22Rv1 (cell line): Measurements from ENCODE around the gene BAX.
A peak's percentile ranks its signal among the peaks of the same experiment; 100 is the strongest.

Experiments
- H3K27ac ChIP-seq: fragments of 450-650 bp; 2 replicates; pipeline ENCODE4 v1.5.1; 2017
- CTCF ChIP-seq: fragments of 450-650 bp; IDR thresholded peaks from 2 replicates; pipeline ENCODE4 v1.5.1; 2017; ENCODE audit warnings: mild to moderate bottlenecking
- ZFX ChIP-seq: fragments of 450-650 bp; IDR thresholded peaks from 2 replicates; pipeline ENCODE4 v1.6.1; 2017; ENCODE audit warnings: antibody characterized with exemption, borderline replicate concordance

Gene BAX

GRCh38 chr19:48963371-48964204 is 8.9 kb downstream of the BAX start:
- no peak for TF ChIP-seq CTCF
- TF ChIP-seq ZFX, result no peak
- H3K27ac ChIP-seq, result peak overlapping the region; percentile 83

- peak overlapping the region; percentile 83 for H3K27ac ChIP-seq
- TF ChIP-seq CTCF (no peak), ZFX (no peak)
Observed at GRCh38 chr19:48964205-48965039, 9.7 kb downstream of the BAX start.

DNA sequence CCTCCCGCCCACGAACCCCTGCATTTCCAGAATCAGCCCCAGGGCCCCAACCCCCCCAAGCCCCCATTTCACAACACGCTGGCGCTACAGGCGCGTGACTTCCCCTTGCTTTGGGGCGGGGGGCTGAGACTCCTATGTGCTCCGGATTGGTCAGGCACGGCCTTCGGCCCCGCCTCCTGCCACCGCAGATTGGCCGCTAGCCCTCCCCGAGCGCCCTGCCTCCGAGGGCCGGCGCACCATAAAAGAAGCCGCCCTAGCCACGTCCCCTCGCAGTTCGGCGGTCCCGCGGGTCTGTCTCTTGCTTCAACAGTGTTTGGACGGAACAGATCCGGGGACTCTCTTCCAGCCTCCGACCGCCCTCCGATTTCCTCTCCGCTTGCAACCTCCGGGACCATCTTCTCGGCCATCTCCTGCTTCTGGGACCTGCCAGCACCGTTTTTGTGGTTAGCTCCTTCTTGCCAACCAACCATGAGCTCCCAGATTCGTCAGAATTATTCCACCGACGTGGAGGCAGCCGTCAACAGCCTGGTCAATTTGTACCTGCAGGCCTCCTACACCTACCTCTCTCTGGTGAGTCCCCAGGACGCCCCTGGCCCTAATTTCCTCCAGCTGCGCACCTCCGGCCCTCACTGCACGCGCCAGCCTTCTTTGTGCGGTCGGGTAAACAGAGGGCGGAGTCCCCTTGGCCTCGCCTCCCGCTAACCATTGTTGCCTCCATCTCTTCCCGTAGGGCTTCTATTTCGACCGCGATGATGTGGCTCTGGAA is 10.5 kb downstream of the BAX start, which contains the start of gene FTL:
TSS of gene FTL (plus strand) at position 270 of the 766 bp plus-strand sequence. CDS start at position 469, 199 bp downstream.
- H3K27ac ChIP-seq, result peak within 1 kb of the TSS; percentile 83
- TF ChIP-seq CTCF (no peak), ZFX (no peak)

DNA sequence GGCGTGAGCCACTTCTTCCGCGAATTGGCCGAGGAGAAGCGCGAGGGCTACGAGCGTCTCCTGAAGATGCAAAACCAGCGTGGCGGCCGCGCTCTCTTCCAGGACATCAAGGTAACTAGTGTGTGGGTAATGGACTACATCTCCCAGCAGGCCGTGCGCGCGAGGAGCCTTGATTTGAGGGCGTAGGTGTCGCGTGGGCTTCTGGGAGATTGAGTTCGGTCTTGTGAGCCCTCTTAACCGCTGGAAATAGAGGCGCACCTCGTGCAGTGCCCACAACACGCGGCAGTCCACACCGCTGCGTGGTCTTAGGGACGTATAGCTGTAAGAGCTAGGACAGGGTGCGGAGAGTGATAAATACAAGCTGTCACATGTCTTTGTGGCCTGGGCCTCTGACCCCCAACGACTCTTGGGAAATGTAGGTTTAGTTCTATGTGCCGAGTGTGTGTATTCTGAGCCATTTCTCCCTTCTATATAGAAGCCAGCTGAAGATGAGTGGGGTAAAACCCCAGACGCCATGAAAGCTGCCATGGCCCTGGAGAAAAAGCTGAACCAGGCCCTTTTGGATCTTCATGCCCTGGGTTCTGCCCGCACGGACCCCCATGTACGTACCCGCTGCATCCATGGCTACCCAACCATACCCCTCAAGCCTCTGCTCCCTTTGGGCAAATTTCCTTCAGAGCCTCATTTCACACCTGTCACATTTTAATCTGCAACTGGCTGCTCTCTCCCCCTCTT is 11.3 kb downstream of the BAX start:
- peak overlapping the region; percentile 83 for H3K27ac ChIP-seq
- TF ChIP-seq ZFX, result no peak
- no peak for TF ChIP-seq CTCF

GRCh38 chr19:48966541-48967345 is 12.1 kb downstream of the BAX start:
- TF ChIP-seq CTCF (no peak), ZFX (no peak)
- H3K27ac ChIP-seq, result peak overlapping the region; percentile 83
